Measurements from ENCODE around the gene PPP2R5D.
"Not testable (repeated sequence)": the region's sequence is repeated elsewhere in the genome, so short reads cannot be mapped to it uniquely, and the experiment has no call there.

PPP2R5D gene

DNA sequence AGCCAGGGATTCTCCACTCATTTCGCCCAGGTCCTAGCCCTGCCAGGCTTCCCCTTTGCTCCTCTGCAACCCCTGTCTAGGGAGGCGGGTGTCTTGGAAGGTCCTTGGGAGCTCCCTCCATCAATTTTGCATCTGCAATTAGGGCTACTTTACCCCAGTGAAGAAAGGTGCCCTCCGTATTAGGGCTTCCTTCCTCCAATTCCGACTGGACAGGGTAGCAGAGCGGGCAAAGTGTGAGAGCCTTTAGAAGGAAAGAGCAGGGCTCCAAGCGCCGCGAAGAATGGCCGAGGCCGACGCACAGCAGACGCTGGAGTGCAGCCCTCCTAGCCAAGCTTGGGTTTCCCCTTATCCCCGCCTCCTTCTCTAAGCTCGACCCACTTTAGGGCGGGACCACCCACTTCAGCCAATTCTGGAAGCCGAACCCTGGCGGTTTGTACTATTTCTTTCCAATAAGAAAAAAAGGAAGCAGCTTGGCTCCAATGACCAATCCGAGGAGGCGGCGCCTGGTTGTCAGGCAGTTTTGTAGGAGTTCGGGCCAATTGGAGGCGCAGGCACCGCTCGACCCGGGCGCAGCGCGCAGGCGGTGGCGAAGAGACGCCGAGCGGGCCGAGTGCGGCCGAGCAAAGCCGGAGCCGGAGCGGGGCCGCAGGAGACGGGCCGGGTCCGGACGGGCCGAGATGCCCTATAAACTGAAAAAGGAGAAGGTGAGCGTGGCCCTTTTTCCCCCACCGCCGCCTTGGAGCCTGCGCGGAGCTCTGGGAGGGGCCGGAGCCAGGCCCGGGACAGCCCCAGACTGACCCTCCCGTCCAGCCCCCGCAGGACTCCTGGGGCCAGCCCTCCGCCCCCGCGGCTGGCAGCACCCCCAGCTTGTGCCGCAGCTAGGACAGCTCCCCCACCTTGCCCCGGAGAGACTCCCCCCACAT, at the start of gene PPP2R5D:
Gene PPP2R5D, plus strand, starts transcription at position 570 of the 923 bp plus-strand sequence. Its CDS starts 108 bp downstream, at position 678.
- peak; percentile 95 for DNase-seq

DNA sequence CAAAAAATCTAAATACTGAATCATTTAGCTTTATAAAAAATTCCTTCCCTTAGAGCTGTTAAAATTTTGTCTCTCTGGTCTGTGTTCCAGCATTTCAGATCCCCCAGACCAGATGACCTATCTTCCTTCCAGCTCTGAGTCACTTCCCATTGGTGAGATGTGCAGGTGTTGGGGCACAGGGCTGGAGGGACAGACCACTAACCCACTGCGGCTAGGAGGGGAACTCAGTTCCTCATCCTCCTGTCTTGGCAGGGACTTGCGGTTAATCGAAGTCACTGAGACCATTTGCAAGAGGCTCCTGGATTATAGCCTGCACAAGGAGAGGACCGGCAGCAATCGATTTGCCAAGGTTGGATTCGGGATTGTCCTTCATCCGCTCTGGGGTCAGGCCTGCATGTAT, 49.0 kb upstream of the PPP2R5D start:
- no peak for DNase-seq

DNA sequence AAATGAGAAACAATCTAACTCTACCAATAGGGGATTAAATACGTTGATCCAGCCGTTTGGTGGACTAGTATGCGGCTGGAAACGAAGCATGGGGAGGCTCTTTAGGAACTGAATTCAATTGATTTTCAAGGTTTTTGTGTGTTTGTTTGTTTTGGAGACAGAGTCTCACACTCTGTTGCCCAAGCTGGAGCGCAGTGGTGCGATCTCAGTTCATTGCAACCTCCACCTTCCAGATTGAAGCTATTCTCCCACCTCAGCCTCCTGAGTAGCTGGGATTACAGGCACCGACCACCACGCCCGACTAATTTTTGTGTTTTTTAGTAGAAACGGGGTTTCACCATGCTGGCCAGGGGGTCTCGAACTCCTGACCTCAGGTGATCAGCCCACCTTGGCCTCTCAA, 48.0 kb upstream of the PPP2R5D start:
- DNase-seq = no peak

DNA sequence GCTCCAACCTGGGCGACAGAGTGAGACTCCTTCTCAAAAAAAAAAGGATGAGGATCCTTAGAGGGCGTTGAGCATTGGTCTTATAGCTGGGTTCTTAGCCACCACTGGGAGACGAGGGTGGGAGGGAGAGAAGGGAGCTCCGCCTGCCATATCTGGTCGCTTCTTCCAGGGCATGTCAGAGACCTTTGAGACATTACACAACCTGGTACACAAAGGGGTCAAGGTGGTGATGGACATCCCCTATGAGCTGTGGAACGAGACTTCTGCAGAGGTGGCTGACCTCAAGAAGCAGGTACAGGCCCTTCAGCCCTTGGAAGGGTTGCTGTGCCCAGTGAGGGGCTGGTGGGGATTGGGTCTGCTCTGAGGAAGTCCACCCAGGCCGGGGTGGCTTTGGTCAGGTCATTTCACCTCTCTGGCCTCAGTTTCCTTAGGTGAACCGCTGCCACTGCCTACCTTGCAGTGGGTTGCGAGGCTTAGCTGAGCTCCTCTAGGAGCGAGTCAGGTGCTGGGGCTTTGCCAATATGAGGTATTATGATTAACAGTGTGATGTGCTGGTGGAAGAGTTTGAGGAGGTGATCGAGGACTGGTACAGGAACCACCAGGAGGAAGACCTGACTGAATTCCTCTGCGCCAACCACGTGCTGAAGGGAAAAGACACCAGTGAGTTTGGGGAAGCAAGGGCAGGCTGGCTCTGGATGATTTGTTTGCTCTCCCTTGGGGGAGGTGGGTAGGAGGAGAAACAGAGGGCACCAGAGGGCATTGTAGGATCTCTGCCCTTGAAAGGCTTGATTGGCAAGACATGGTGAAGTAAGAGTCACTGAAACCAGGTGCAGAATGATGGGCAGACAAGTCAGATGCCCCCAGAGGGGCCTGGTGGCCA, 46.6 kb upstream of the PPP2R5D start:
- DNase-seq = no peak

DNA sequence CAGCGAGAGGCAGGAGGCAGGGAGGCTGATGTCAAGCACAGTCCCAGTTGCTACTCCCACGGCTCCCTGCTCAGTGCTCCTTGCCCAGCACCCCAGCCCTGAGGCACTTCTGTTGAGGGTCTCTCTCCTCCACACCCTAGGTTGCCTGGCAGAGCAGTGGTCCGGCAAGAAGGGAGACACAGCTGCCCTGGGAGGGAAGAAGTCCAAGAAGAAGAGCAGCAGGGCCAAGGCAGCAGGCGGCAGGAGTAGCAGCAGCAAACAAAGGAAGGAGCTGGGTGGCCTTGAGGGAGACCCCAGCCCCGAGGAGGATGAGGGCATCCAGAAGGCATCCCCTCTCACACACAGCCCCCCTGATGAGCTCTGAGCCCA, 46.0 kb upstream of the PPP2R5D start:
- DNase-seq = no peak

DNA sequence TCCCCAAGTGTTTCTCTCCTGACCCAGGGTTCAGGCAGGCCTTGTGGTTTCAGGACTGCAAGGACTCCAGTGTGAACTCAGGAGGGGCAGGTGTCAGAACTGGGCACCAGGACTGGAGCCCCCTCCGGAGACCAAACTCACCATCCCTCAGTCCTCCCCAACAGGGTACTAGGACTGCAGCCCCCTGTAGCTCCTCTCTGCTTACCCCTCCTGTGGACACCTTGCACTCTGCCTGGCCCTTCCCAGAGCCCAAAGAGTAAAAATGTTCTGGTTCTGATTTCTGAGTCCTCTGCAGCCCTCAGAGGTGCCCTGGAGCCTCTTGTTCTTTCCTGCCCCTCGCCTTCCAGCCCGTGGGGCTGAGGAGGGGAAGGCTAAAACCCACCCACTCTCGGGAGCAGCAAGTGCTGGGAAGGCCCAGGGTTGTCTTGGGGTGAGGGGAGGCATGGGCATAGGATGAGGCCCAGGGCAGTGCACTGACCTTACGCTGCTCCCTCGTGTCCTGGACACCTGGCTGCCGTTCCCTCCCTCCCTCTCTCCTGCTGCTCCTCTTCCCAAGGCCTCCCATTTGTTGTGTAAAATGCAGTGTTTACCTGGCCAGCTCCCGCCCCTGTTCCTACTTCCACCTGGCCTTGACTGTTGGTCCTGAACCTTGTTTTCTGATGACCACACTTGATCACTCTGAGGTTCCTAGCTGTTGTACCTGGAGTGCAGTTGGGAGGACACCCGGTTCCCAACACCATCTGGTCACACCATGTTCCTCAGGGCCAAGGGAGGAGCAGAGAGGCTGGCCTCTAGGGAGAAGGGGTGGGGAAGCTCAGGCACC, 45.2 kb upstream of the PPP2R5D start:
- no peak for DNase-seq

DNA sequence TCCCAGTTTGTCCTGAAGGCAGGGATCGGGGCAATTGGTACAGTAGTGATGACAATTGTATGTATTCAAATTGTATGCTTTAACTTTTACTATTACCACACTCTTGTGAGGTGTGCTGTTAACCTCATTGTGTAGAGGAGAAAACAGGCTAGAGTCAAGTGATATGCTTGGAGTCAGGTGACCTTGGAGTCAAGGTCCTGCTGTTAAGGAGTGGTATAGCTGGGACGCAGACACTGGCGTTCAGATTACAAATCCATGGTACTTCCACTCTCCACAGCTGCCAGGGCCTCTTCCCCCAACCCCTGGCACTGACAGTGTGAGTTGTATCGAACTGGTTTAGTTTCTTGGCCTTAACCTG, 44.6 kb upstream of the PPP2R5D start:
- no peak for DNase-seq

DNA sequence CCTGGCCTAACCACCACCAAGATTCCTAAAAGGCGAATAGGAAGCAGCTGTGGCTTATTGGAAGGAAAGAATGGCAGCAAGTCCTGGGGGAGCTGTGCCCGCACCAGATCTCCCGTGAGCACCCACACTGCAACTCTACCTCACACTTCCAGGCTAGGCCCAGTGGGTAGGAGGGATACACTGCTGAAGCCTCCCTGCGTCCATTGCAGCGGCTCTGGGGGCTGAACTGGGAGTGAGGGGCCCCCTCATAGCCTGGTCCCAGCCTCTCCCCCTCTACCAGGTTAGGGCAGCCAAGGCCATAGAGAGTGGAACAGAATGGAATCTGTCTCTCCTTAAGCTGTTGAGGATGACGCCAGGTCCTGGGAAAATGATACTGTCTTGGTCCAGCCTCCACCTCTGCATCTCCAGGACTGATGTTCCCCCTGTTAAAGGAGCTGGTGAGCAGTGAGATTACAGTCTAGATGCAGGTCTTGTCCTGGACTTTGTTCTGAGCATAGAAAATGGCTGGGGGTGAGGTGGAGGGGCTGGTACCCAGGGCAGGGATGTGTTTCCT, 43.8 kb upstream of the PPP2R5D start:
- DNase-seq = no peak

DNA sequence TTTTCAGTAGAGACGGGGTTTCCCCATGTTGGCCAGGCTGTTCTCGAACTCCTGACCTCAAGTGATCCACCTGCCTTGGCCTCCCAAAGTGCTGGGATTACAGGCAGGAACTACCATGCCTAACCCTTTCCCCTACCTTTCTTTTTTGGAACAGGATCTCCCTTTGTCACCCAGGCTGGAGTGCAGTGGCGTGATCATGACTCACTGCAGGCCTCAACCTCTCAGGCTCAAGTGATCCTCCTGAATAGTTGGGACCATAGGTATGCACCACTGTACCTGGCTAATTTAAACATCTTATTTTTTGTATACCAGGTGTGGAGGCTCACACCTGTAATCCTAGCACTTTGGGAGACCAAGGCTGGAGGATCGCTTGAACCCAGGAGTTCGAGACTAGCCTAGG, 43.0 kb upstream of the PPP2R5D start:
- not testable (repeated sequence) for DNase-seq

DNA sequence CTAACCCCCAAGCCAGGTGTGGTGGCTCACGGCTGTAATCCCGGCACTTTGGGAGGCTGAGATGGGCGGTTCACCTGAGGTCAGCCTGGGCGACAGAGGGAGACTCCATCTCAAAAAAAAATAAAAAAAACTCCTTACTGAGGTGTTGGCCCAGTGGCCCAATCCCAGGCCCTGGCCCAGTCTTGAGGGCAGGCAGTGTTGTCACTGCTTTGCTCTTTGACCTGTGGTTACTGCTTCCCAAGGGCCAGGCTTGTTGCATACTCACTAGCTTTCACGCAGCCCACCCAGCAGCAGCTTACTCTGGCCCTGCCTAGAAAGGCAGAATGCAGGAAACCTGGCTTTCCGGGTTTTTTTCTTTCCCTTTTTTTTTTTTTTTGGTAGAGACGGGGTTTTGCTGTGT, 41.9 kb upstream of the PPP2R5D start:
- no peak for DNase-seq

DNA sequence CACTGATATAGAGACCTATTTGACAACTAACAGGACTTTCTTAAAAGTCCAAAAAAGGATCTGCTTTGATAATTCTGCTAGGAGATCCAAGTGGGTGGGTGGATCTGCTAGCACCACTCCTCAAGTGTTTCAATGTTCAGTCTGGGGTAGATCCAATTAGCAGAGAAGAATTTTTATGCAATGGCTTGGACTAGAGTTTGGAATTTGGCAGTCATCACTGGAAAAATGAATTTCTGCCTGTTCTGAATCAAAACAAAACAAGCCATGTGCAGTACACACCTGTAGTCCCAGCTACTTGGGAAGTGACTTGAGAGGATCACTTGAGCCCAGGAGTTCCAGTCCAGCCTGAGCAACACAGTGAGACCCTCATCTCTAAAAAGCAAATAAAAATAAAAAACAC, 36.4 kb upstream of the PPP2R5D start:
- DNase-seq = no peak

DNA sequence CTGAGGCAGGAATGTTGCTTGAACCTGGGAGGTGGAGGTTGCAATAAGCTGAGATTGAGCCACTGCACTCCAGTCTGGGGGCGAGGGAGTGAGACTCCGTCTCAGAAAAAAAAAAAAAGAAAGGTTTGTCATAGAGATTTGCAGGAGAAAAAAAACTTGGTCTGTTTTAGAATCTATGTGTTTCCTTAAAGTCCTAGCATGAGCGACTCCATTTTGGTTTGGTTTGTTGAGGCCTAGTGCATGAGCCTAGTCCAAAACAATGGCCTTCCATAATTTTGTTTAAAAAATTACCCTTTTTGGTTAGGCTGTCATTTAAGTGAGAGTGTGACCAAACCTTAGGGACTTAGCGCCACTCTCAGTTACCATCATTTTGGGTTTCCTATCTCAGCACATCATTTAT, 32.0 kb upstream of the PPP2R5D start:
- no peak for DNase-seq

DNA sequence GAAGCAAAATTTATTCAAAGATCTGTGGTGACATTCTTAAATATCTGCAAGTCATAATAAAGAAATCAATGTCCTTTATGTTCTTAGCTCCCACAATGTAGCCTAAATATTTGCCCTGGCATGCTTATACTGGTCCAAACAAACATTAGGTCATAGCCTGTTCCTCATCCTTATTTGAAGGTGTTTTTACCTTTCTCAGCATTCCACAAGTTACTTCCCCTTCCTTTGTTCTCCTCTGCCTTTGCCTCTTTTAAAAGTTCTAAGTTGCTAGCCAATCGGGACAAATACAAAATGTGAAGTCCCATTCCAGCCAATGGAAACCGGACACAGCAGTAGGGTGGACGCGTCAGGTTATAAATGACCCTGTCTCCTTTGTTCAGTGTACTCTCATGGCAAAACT, 30.0 kb upstream of the PPP2R5D start:
- not testable (repeated sequence) for DNase-seq

DNA sequence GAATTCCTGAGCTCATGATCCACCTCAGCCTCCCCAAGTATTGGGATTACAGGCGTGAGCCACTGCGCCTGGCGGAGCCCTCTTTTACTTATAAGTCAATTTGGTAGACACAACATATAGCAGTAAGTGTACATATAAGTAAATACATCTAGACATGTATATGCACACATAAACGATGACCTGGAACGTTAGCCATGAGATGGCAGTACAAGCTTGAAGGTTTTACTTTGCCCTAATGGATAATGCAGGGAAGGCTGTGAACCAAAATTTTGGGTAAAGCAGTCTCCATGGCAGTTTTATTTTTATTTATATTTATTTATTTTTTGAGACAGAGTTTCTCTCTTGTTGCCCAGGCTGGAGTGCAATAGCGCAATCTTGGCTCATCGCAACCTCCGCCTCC, 26.2 kb upstream of the PPP2R5D start:
- no peak for DNase-seq

DNA sequence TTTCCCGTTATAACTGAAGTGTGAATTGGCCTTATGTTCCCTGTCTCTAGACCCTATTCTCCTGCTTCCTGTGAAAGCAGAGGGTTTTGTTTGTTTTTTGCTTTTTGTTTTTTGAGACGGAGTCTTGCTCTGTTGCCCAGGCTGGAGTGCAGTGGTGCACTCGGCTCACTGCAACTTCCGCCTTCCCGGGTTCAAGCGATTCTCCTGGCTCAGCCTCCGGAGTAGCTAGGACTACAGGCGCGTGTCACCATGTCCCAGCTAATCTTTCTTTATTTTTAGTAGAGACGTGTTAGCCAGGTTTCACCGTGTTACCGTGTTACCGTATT, 24.5 kb upstream of the PPP2R5D start:
- DNase-seq = no peak

DNA sequence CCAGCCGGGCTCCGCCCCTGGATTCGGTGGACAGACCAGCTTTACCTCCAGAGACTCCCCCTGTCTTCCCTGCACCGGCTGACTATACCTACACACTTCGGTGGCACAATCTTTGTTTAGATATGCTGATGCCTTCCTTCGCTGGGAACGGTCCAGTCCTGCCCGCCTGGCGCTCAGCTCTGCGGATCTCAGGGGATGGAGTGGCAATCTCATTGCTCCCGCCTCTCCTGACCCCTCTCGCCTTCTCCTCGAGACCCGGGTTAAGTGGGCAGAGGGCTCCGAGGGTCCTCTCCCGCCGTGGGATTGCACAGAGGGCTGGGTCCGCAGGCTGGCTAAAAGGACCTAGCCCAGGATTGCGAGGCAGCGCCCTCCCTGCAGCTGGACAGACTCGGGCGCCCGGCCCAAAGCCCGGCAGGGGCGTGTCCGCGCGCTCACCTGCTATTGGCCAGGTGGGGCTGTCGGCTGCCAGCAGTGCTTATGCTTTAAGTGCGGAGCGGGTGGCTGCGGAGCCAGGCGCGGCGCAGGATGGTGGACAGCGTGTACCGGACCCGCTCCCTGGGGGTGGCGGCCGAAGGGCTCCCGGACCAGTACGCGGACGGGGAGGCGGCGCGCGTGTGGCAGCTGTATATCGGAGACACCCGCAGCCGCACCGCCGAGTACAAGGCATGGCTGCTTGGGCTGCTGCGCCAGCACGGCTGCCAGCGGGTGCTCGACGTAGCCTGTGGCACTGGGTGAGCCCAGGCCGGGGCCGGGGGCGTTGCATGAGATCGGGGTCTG, 23.9 kb upstream of the PPP2R5D start, which contains the start of gene GNMT:
Gene GNMT, plus strand, starts transcription at position 512 of the 777 bp plus-strand sequence. Its CDS starts 14 bp downstream, at position 526.
- DNase-seq = peak; percentile 59

DNA sequence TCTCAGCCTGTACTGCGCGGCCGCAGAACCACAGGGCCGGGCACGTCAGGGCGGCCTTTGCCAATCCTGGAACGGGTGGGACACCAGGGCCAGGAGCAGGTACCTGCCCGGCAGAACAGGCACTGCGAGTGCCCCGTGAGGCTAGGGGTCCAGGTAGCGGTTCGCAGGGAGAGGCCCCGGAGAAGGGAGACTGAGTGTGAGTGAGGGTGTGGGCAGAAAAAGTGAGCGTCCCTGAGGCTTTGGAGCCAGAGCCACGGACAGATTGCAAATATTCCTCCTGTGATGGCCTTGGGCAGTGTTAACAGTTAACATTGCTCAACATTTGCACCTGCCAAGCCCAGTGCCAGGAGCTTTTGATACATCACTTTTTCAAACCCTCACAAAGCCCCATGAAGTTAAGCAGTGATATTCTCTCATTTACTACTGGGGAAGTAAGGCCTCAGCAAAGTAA, 23.3 kb upstream of the PPP2R5D start:
- DNase-seq = no peak

DNA sequence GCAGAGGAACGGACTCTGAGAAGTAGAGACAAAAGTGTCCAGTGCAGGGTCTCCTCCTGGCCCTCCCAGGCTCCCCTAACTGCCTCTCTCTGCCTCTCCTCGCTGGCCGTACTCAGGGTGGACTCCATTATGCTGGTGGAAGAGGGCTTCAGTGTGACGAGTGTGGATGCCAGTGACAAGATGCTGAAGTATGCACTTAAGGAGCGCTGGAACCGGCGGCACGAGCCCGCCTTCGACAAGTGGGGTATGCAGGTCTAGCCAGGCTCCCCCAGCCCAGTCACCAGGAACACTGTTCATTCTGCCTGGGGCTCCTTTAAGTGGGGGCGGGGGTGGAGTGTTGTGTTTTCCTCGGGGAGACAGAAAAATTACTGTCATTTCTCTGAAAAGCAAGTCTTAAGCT, 22.3 kb upstream of the PPP2R5D start:
- no peak for DNase-seq

DNA sequence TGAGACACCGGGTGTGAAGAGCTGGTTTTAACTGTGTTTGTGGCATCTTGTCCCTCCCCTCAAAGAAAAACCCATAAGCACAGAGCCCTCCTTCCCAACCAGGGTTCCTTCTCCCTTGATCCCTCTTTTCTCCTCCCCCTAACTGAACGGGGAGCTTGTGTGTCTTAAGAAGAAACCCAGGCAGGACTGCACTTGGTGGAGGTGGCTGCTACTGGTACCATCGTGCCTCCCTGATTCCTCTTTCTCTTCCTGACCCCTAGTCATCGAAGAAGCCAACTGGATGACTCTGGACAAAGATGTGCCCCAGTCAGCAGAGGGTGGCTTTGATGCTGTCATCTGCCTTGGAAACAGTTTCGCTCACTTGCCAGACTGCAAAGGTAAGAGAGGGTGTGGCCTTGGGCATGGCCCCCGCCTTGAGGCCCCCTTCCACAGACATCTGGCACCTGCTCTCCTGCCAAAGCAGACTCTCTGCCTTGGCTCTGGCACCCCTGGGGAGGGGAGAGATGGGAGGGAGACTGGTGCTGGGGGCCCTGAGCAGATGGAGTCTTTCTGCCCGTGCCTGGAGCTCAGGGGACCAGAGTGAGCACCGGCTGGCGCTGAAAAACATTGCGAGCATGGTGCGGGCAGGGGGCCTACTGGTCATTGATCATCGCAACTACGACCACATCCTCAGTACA, 21.7 kb upstream of the PPP2R5D start:
- DNase-seq = no peak

DNA sequence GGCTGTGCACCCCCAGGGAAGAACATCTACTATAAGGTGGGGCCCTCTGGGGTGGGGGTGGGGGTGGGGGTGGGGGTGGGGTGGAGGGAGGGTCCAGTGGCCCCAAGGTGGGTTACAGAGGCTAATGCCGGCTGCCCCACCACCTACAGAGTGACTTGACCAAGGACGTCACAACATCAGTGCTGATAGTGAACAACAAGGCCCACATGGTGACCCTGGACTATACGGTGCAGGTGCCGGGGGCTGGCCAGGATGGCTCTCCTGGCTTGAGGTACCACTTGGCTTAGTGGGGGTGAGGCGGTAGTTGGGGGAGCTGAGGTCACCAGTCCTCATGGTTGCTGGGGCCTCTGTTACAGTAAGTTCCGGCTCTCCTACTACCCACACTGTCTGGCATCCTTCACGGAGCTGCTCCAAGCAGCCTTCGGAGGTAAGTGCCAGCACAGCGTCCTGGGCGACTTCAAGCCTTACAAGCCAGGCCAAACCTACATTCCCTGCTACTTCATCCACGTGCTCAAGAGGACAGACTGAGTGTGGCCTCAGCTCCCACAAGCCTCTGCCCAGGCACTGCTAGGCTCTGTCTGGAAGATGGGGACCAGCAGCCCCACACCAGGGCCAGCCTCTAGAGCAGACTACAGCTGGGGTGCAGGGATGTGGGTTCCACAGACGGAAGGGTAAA, 21.1 kb upstream of the PPP2R5D start:
- no peak for DNase-seq

Measured in activated T-cell treated with anti-CD3 and anti-CD28 coated beads, Interleukin-2, amount 50 U/mL, for 1 hour (primary cell).